Suppressor macrophage treated with lipopolysaccharide for 4 hours (primary cell): ENCODE measurements around the gene TWNK.
"Not testable (repeated sequence)": the region's sequence is repeated elsewhere in the genome, so short reads cannot be mapped to it uniquely, and the experiment has no call there.

Experiments used
- DNase-seq: peaks from one replicate; pipeline ENCODE4 v3.0.0-alpha.2; 2020

The TWNK gene

GRCh38 chr10:101032637-101033224 lies 45.4 kb downstream of the TWNK start:
- peak; percentile 72 for DNase-seq

- DNase-seq: no peak
Measured at GRCh38 chr10:101033276-101033675, 45.9 kb downstream of the TWNK start.

DNA sequence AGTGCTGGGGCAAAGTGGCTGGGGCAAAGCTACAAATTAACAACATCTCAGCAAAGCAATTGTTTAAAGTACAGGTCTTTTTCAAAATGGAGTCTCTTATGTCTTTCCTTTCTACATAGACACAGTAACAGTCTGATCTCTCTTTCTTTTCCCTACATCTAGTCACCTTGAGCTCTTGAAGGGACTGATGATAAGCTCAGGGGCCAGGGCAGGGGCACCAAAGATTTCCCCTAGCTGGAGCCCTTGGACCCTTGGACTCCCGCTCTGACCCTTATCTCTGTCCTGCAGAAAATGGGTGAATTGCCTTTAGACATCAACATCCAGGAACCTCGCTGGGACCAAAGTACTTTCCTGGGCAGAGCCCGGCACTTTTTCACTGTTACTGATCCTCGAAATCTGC lies 47.1 kb downstream of the TWNK start:
- not testable (repeated sequence) for DNase-seq

DNA sequence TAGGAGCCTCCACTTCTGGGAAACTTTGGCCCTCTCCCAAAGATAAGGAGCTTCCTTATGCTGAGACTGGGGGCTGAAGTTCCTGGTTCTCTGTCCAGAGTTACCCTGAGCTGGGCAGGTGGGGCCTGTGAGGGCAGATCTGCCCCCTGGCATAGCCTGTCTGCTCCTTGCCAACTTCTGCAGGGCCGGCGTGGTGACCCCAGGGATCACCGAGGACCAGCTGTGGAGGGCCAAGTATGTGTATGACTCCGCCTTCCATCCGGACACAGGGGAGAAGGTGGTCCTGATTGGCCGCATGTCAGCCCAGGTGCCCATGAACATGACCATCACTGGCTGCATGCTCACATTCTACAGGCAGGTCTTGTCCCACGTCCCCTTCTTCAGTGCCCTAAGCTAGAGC lies 48.0 kb downstream of the TWNK start:
- DNase-seq: no peak

DNA sequence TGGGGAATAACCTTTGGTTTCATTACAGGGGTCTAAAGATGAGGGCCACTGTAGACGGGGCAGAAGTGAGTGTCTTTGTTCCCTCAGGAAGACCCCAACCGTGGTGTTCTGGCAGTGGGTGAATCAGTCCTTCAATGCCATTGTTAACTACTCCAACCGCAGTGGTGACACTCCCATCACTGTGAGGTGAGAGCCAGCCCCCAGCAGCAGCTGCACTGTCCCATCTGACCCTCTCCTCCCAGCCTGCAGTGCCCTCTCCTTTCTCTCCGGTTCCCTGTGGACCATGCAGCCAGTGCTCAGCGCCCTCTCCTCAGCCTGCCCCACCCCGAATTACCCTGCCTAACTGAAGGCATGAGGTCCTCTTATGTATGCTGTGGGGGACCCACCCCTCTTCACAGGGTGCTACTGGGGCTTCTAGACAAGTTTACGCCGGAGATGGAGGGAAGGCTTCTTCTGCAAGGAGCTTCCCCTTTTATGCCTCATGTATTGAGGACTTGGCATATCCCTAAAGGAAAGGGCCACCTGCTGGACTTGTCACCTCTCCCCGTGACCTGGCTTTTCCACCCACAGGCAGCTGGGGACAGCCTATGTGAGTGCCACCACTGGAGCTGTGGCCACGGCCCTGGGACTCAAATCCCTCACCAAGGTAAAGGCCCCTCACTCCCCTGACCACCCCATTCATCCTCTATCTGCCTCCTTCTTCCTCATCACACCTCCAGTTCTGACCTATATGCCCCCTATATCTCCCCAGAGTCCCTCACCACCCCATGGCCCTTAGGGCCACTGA lies 48.8 kb downstream of the TWNK start:
- DNase-seq: no peak

- DNase-seq: no peak
Measured at GRCh38 chr10:101036726-101037125, 49.4 kb downstream of the TWNK start.

GRCh38 chr10:101038484-101038883 lies 51.1 kb downstream of the TWNK start:
- DNase-seq: no peak

GRCh38 chr10:101040061-101040460 lies 52.7 kb downstream of the TWNK start:
- no peak for DNase-seq

DNA sequence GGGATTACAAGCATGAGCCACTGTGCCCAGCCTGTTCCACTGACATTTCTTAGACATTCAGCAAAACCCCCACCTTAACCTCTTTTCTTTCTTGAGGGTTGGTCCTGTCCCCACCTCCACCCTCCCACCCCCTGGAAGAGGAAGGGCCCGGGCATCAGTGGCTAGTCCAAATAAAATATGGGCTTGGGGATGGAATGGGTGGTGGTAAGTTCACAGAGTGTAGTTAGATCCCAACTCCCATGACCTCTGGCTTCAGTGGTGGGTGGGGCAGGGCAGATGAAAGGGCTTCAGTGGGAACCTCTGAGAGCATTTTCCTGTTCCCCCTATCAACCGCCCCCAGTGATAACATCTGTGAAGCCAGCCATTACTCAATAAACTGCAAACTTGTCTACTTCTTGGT lies 53.5 kb downstream of the TWNK start:
- DNase-seq: no peak

- peak; percentile 76 for DNase-seq
Measured at GRCh38 chr10:101041252-101041761, 54.0 kb downstream of the TWNK start.

GRCh38 chr10:101042118-101042517 lies 54.8 kb downstream of the TWNK start:
- no peak for DNase-seq

DNA sequence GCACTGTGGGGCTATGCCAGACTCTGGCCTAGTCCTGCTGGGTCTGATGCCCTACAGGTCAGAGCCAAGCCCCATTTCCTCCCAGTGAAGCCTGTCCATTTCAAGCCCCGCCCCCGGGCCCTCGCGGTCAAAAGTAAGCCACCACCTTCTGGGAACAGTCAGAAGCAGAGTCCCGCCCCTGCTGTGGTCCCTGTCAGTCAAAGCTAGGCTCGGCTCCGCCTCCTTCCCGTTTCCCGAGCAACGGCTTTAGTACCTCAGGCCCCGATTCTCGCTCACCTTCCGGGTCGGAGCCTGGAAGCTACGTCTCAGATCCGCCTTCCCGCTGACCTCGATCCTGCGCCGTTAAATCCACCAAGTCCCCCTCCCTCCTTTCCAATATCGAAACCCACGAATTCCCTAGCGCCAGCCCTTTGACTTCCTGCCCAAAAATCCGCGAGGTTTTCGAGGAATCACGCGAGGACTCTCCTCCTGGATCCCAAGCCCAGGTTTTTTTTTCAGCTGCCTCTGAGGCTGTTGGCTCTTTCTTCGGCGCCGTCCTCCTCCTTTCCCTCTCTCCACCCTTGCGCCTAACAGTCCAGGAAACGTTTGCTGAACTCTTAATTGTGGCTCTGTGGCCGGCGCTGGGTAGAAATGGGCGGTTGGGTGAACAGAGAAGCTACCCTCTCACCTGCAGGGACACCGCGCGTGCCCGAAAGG lies 55.5 kb downstream of the TWNK start:
- DNase-seq: peak; percentile 96

- DNase-seq: no peak
Measured at GRCh38 chr10:101043363-101043707, 56.0 kb downstream of the TWNK start.
